ENCODE measurements around the gene VIPAS39. TPM values are rescaled to one million over a fixed set of nuclear protein-coding genes. Genes with fewer than 3 reads are reported as not detected.

VIPAS39 gene
- total and polyA plus RNA-seq, 9 of the 15 experiments (the other 6 are each of a cell fraction or from before 2014, with no cell fraction given): 5.7 to 25.6 (median 9.9) TPM

- TF ChIP-seq CBX2 (IDR thresholded peaks at IDR 0.05; ENCODE audit: insufficient read depth, low read length, poor library complexity, severe bottlenecking) (no peak), HMBOX1 (IDR thresholded peaks at IDR 0.05) (no peak), PTRF (tag; IDR thresholded peaks at IDR 0.05) (no peak), MEIS2 (IDR thresholded peaks at IDR 0.05; ENCODE audit: partially characterized antibody) (no peak), BCL6 (CRISPR knock-in tag; IDR thresholded peaks at IDR 0.05) (no peak), PHB2 (IDR thresholded peaks at IDR 0.05; ENCODE audit: low read depth) (no peak), RBM14 (IDR thresholded peaks at IDR 0.05; ENCODE audit: borderline replicate concordance, insufficient read depth, low read depth, low read length) (no peak), ZNF551 (CRISPR knock-in tag; IDR thresholded peaks at IDR 0.05) (no peak), CXXC5 (CRISPR knock-in tag; IDR thresholded peaks at IDR 0.05) (peak; percentile 78), CBFB (CRISPR knock-in tag; IDR thresholded peaks at IDR 0.05) (peak; percentile 50; the same call in 1 of the 2 replicates), MTF1 (CRISPR knock-in tag; IDR thresholded peaks at IDR 0.05; ENCODE audit: borderline replicate concordance) (no peak), ELF1 (tag; IDR thresholded peaks at IDR 0.05) (peak; percentile 82), RAD21 (CRISPR knock-in tag; conservative IDR thresholded peaks at IDR 0.05 in 1 of 2, IDR thresholded peaks at IDR 0.05 in 1 of 2) (no peak), ZNF133 (CRISPR knock-in tag; IDR thresholded peaks at IDR 0.05) (no peak), CTBP1 (IDR thresholded peaks at IDR 0.05; ENCODE audit: borderline replicate concordance) (no peak), SRSF9 (IDR thresholded peaks at IDR 0.05; ENCODE audit: borderline replicate concordance, low read depth, low read length) (no peak)
- TF ChIP-seq, protein P1, sequence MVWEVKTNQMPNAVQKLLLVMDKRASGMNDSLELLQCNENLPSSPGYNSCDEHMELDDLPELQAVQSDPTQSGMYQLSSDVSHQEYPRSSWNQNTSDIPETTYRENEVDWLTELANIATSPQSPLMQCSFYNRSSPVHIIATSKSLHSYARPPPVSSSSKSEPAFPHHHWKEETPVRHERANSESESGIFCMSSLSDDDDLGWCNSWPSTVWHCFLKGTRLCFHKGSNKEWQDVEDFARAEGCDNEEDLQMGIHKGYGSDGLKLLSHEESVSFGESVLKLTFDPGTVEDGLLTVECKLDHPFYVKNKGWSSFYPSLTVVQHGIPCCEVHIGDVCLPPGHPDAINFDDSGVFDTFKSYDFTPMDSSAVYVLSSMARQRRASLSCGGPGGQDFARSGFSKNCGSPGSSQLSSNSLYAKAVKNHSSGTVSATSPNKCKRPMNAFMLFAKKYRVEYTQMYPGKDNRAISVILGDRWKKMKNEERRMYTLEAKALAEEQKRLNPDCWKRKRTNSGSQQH (CRISPR knock-in tag; IDR thresholded peaks at IDR 0.05): no peak
- TF ChIP-seq, protein P2, sequence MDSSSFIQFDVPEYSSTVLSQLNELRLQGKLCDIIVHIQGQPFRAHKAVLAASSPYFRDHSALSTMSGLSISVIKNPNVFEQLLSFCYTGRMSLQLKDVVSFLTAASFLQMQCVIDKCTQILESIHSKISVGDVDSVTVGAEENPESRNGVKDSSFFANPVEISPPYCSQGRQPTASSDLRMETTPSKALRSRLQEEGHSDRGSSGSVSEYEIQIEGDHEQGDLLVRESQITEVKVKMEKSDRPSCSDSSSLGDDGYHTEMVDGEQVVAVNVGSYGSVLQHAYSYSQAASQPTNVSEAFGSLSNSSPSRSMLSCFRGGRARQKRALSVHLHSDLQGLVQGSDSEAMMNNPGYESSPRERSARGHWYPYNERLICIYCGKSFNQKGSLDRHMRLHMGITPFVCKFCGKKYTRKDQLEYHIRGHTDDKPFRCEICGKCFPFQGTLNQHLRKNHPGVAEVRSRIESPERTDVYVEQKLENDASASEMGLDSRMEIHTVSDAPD (CRISPR knock-in tag; IDR thresholded peaks at IDR 0.05): no peak
- TF ChIP-seq, protein P3, sequence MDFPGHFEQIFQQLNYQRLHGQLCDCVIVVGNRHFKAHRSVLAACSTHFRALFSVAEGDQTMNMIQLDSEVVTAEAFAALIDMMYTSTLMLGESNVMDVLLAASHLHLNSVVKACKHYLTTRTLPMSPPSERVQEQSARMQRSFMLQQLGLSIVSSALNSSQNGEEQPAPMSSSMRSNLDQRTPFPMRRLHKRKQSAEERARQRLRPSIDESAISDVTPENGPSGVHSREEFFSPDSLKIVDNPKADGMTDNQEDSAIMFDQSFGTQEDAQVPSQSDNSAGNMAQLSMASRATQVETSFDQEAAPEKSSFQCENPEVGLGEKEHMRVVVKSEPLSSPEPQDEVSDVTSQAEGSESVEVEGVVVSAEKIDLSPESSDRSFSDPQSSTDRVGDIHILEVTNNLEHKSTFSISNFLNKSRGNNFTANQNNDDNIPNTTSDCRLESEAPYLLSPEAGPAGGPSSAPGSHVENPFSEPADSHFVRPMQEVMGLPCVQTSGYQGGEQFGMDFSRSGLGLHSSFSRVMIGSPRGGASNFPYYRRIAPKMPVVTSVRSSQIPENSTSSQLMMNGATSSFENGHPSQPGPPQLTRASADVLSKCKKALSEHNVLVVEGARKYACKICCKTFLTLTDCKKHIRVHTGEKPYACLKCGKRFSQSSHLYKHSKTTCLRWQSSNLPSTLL (IDR thresholded peaks at IDR 0.05): no peak
- TF ChIP-seq, protein P4, sequence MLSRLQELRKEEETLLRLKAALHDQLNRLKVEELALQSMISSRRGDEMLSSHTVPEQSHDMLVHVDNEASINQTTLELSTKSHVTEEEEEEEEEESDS (CRISPR knock-in tag; IDR thresholded peaks at IDR 0.05): no peak
- TF ChIP-seq, protein P5, sequence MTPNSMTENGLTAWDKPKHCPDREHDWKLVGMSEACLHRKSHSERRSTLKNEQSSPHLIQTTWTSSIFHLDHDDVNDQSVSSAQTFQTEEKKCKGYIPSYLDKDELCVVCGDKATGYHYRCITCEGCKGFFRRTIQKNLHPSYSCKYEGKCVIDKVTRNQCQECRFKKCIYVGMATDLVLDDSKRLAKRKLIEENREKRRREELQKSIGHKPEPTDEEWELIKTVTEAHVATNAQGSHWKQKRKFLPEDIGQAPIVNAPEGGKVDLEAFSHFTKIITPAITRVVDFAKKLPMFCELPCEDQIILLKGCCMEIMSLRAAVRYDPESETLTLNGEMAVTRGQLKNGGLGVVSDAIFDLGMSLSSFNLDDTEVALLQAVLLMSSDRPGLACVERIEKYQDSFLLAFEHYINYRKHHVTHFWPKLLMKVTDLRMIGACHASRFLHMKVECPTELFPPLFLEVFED (CRISPR knock-in tag; conservative IDR thresholded peaks at IDR 0.05): no peak
Observed at GRCh38 chr14:77457522-77458248, at the start of gene VIPAS39, which contains the start of gene AHSA1 (continued).
